Measurements from ENCODE around the gene PCYOX1L.
A peak's percentile ranks its signal among the peaks of the same experiment; 100 is the strongest.

Gene PCYOX1L

GRCh38 chr5:149323621-149324205 is 34.1 kb upstream of the PCYOX1L start:
- no peak for TF ChIP-seq ZNF274 (IDR thresholded peaks at IDR 0.05; ENCODE audit: low read depth, low read length)
- no peak overlapping the region for H3K4me3 ChIP-seq (ENCODE audit: low read length)

DNA sequence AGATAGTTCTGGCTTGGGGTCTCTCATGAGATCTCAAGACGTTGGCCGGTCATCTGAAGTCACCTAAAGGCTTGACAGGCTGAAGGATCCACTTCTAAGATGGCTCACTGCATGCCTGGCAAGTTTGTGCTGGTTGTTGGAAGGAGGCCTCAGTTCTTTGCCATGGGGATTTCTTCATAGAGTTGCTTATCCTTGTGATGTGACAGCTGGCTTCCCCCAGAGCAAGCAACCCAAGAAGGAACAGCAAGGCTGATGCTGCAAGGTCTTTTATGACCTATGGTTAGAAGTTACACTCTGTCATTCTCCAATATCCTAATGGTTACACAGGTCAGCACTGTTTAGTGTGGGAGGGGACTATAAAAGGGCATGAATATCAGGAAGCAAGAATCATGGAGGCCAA is 33.2 kb upstream of the PCYOX1L start:
- H3K4me3 ChIP-seq (ENCODE audit: low read length), result no peak overlapping the region
- TF ChIP-seq ZNF274 (IDR thresholded peaks at IDR 0.05; ENCODE audit: low read depth, low read length), result no peak

GRCh38 chr5:149325166-149325735 is 32.6 kb upstream of the PCYOX1L start:
- TF ChIP-seq ZNF274 (IDR thresholded peaks at IDR 0.05; ENCODE audit: low read depth, low read length), result no peak
- no peak overlapping the region for H3K4me3 ChIP-seq (ENCODE audit: low read length)

DNA sequence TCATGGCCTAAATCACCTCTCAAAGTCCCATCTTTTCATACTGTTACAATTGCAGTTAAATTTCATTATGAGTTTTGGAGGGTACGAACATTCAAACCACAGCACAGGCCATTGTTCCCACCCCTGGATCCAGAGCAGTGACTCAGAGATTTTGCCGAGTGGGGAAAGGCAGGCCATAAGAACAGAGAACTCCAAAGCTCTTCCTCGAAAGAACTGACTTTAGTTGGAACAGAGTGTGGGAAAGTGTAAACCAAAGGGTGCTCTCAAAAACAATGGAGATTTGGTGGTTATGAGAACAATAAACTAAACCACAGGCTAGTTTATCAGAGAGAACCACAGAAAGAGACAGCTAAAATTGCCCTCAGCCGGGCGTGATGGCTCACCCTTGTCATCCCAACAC is 32.0 kb upstream of the PCYOX1L start:
- no peak for TF ChIP-seq ZNF274 (IDR thresholded peaks at IDR 0.05; ENCODE audit: low read depth, low read length)
- H3K4me3 ChIP-seq (ENCODE audit: low read length), result no peak overlapping the region

DNA sequence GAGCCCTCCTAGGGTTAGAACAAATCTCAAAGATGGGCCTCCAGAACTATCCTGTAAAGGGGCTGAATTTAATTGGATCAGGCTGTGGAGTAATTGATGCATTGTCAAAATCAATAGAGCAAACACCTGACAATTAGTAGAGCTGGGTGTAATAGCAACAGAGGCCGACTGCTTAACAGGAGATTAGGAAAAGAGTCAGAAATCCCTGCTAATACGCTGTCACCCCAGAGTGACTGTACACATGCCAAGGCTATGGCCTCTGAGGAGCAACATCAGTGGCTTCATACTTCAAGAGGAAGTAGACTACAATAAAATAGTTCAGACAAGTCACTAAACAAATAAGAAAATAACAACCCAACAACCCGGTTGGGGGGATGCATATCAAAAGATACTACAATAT is 31.2 kb upstream of the PCYOX1L start:
- no peak overlapping the region for H3K4me3 ChIP-seq (ENCODE audit: low read length)
- no peak for TF ChIP-seq ZNF274 (IDR thresholded peaks at IDR 0.05; ENCODE audit: low read depth, low read length)

- no peak for TF ChIP-seq ZNF274 (IDR thresholded peaks at IDR 0.05; ENCODE audit: low read depth, low read length)
- H3K4me3 ChIP-seq (ENCODE audit: low read length), result no peak overlapping the region
These were observed 29.7 kb upstream of the PCYOX1L start for GRCh38 chr5:149328177-149328576.

DNA sequence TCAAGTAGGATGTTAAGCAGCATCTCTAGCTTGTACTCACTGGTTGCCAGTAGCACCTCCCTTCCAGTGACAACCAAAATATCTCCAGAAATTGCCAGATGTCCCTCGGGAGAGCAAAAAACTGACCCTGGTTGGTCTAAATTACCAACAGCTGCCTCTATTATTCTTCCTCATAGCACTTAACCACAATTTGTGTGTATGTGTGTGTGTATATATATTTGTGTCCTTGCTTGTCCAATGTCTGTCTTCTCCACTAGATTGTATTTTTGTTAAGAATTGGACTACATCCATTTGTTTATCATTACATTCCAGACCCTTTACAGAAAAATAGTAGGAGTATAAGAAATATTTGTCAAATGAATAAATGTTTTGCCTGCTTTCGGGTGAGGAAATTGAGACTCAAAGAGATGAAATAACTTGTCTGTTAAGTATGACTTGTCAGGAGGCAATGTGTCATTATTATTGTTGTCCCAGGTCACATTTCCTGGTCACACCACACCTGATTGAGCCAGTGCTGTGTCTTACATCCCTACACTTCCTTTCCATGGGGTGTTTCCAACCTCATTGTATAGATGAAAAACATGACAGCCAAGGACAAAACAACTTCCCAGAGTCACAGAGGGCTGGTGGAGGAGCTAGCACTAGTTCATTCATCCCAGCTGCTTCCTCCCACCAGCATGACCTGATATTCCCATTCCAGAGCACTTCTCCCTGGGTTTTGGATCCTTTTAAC is 24.0 kb upstream of the PCYOX1L start:
- H3K4me3 ChIP-seq (ENCODE audit: low read length), result no peak overlapping the region
- no peak for TF ChIP-seq ZNF274 (IDR thresholded peaks at IDR 0.05; ENCODE audit: low read depth, low read length)

DNA sequence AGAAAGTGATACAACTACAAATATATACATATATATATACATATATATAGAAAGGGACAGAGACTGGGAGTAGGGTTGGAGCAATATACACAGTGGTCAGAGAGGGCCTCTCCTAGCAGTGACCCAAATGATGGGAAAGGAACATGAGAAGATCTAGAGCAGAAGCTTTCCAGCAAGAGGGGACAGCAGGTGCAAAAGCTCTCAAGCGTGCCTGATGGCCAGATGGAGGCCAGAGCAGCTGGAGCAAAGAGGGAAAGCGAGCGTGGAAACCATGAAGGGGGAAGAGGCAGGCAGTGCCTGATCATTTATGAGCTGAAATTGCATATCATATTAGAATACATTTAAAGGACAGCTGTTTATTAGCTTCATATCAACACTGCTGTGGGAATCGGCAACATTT is 20.1 kb upstream of the PCYOX1L start:
- no peak for TF ChIP-seq ZNF274 (IDR thresholded peaks at IDR 0.05; ENCODE audit: low read depth, low read length)

DNA sequence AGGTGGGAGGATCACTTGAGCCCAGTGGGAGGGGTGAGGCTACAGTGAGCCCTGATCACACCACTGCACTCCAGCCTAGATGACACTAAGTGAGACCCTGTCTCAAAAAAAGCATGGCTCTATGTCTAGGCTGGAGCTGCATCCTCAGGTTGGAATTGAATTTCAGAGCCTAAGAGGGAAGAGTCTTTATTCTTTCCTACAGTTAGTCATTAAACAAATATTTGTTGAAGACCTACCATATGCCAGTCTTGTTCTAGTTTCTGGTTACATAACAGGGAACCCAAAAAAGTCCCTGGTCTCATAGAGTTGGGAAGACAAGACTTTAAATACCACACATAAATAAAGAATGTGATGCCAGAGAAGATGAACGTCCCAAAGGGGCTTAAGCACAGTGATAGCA is 19.5 kb upstream of the PCYOX1L start:
- no peak overlapping the region for H3K4me3 ChIP-seq (ENCODE audit: low read length)
- TF ChIP-seq ZNF274 (IDR thresholded peaks at IDR 0.05; ENCODE audit: low read depth, low read length), result no peak

More for the DNA sequence above, 20.1 kb upstream of the PCYOX1L start:
- H3K4me3 ChIP-seq (ENCODE audit: low read length), result no peak overlapping the region

GRCh38 chr5:149340920-149341319 is 16.9 kb upstream of the PCYOX1L start:
- no peak for TF ChIP-seq ZNF274 (IDR thresholded peaks at IDR 0.05; ENCODE audit: low read depth, low read length)
- no peak overlapping the region for H3K4me3 ChIP-seq (ENCODE audit: low read length)

- no peak for TF ChIP-seq ZNF274 (IDR thresholded peaks at IDR 0.05; ENCODE audit: low read depth, low read length)
- no peak overlapping the region for H3K4me3 ChIP-seq (ENCODE audit: low read length)
These were observed 16.0 kb upstream of the PCYOX1L start for GRCh38 chr5:149341876-149342275.

GRCh38 chr5:149344151-149344550 is 13.7 kb upstream of the PCYOX1L start:
- TF ChIP-seq ZNF274 (IDR thresholded peaks at IDR 0.05; ENCODE audit: low read depth, low read length), result no peak
- peak overlapping the region; percentile 98; the same call in 1 of the 2 replicates for H3K4me3 ChIP-seq (ENCODE audit: low read length)

DNA sequence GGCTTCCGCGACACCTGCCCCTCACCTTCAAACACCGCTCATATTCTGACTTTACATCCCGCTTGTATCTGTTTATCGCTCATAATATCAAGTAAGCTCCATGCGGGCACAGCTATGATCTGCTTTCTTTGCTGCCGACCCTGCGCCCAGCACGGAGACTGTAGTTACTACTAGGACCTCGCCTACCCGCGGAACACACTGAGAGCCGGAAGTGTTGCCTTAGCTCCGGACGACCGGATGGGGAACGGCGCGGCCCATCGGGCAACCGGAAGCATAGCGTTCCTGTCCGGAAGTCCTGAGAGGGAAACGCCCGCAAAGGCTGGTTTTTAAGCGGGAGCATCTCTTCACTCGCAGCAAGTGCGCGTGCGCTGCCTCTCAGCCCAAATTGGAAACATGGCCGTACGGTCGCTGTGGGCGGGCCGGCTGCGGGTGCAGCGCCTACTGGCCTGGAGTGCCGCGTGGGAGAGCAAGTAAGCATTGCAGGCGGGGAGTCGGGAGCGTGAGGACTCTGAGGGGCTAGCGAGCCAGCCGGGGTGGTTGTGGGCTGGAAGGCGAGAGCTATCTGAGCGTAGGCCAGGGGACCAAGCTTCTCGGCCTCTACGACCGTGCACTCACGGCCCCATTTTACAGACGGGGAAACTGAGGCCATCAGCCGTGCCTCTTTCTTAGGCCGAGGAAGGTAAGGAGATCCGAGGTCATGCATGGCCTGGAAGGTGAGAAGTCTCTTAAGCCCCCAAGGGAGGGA is 12.5 kb upstream of the PCYOX1L start, which contains the start of gene GRPEL2:
TSS of gene GRPEL2 (plus strand) at position 353 of the 745 bp plus-strand sequence. CDS start at position 394, 41 bp downstream.
- peak within 1 kb of the TSS; percentile 98 for H3K4me3 ChIP-seq (ENCODE audit: low read length)
- TF ChIP-seq ZNF274 (IDR thresholded peaks at IDR 0.05; ENCODE audit: low read depth, low read length), result no peak

DNA sequence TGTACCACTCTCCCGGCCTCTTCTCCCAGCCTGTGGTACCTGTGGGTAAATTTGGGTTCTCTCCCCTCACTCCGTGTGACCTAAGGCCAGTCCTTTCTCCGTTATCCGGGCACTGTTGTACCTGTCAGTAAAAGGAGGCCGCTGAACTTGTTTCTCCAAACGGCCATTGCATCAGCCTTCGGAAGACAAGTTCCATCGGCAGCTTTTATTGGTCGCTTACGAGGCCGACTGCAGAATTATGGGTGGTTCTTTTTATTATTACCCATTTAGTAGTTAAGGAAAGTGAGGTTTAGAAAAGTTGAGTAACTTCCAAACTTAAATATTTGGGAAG is 12.0 kb upstream of the PCYOX1L start:
- no peak for TF ChIP-seq ZNF274 (IDR thresholded peaks at IDR 0.05; ENCODE audit: low read depth, low read length)

DNA sequence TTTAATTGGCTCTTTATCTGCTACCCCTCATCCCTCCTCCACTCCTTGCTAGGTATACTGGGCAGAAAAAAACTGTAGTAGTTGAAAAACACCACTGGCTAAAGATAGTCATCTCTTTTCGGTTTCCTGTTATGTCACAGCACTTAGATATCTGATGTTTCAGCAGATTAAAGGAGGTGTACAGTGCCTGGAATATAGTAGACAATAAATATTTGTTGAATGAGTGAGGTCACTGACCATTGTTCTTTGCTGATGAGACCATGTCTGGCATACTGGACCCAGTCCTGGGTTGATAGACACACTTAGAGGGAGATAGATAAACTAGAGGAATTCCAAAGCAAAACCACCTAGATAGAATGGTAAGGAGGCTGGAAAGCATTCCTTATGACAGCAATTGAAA is 9.3 kb upstream of the PCYOX1L start:
- TF ChIP-seq ZNF274 (IDR thresholded peaks at IDR 0.05; ENCODE audit: low read depth, low read length), result no peak
- no peak overlapping the region for H3K4me3 ChIP-seq (ENCODE audit: low read length)

More for the DNA sequence above, 12.0 kb upstream of the PCYOX1L start:
- H3K4me3 ChIP-seq (ENCODE audit: low read length), result peak overlapping the region; percentile 98

Measured in GM08714 (cell line).